Thyroid gland (tissue), 4 donors: Measurements from ENCODE around the gene FGR.
A peak's percentile ranks its signal among the peaks of the same experiment; 100 is the strongest.

Experiments used
- CTCF ChIP-seq, 6 experiments: fragments of 200-600 bp in 3 of 6; fragments of 450-650 bp in 3 of 6; sonication (generic) in 3 of 6; IDR thresholded peaks; one replicate each; pipeline ENCODE4 v1.5.1; 2016 to 2019; ENCODE audit warnings: antibody characterized with exemption in 6 of 6, mild to moderate bottlenecking in 2 of 6, inconsistent platforms in 1 of 6, moderate library complexity in 1 of 6
- POLR2A ChIP-seq, 2 donors: fragments of 450-650 bp; IDR thresholded peaks; one replicate each; pipeline ENCODE4 v1.6.1; 2017; ENCODE audit warnings: antibody characterized with exemption in 2 of 2, mild to moderate bottlenecking in 2 of 2, moderate library complexity in 1 of 2

- TF ChIP-seq CTCF (IDR thresholded peaks at IDR 0.05) (no peak), POLR2A (IDR thresholded peaks at IDR 0.05) (peak in 1 of 2 donors; percentile 71)
Measured at GRCh38 chr1:27659497-27660299, 24.7 kb upstream of the FGR start.
